Stimulated activated CD4-positive, alpha-beta T cell treated with anti-CD3 and anti-CD28 coated beads, Interleukin-2, amount 100 ng/mL, for 48 hours (primary cell): ENCODE data around the gene LDB2.
"Not testable (repeated sequence)": the region's sequence is repeated elsewhere in the genome, so short reads cannot be mapped to it uniquely, and the experiment has no call there.

Experiments used
- DNase-seq, 2 donors: peaks; one replicate each; pipeline ENCODE4 v3.0.0-alpha.2; 2020

Gene LDB2

DNA sequence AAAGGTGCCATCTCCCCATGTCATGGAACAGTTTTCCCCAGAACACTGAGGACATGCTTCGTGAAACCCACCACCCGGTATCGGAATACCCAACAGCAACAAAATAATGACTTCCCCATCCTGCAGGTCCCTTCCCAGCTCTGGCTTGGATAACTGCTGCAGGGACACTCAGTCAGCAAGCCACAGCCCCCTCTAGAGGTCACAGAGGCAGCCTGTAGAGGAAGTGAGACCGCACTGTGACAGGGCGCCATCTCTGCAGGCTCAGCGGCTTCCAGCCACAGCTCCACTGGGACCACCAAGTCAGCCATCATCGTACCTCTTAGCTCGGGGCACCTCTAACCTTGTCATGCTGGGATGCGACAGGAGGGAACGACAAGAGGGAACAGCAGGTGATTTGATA is 315.9 kb downstream of the LDB2 start:
- DNase-seq, result no peak

DNA sequence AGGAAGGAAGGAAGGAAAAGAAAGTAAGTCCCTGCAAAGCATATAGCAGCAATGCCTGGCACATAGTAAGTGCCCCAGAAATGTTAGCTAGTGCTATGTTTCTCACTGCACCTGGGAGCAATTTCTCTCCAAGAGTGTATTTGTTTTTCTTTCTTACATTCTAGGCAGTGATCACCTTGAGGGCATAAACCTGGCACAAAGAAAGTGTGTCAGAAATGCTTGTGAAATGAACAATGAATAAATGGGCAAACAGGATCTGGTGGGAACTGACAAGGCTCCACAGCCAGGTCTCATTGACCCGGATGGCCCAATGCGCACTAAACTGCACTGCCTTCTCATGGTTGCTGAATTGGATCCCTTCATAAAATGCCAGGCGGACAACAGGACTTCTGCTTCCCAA is 316.4 kb downstream of the LDB2 start:
- DNase-seq, result no peak

DNA sequence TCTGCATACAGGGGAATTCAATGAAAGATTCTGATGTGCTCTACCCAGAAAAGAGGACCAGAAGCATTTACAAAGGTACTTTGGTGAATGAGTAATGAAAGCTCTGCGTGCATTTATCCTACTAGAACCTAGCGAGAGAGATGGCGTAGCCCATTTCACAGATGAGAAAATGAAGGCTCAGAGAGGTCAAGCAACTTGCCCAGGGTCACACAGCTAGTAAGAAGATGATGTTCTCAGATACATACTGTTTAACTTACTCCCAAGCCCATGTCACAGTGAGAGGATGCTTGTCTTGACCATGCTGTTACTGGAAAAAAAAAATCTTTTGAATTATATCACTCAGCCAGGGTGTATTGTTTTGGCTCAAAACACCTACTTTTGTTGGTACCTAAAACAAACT is 317.3 kb downstream of the LDB2 start:
- DNase-seq, result no peak

DNA sequence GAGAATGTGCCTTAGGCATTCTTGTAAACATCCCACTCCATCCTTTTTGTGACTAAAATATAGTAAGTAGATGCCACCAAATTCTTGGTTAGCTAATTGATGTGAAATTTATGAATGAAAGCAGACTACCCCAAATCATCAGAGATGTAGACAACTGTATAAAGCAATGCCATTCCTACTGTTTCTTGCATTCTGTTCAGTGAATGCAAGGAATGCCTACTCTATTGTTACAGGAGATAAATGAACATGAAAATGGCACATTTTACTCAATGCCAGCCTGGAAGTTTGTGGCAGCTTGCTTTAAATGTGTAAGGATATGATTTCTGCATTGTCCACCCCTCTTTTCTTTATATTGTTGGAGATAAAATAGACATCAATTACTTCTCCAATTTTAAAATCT is 317.9 kb downstream of the LDB2 start:
- DNase-seq, result no peak

DNA sequence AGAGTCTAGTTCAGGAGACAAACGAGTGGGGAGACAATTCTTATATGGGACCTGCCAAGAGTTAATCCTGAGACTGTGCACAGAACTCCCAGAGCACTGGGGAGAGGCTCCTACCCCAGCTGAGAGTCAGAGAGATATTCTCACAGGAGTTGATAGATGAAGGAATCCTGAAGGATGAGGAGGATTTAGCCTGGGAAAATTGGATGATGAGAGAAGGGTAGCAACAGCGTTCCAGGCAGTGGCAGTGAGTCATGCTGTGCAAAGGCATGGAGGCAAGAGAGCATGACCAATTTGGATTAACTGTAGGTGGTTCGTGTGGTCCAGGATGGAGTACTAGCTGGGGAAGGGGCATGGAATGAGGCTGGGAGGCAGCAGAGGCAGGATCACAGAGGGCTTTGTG is 318.6 kb downstream of the LDB2 start:
- no peak for DNase-seq

DNA sequence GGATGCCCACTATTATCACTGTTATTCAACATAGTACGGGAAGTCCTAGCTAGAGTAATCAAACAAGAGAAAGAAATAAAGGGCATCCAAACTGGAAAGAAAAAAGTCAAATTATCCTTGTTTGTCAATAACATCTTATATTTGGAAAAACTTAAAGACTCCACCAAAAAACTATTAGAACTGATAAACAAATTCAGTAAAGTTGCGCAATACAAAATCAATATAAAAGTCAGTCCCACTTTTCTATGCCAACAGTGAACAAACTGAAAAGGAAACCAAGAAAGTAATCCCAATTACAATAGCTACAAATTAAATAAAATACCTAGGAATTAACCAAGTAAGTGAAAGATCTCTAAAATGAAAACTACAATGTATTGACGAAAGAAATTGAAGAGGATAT is 321.3 kb downstream of the LDB2 start:
- DNase-seq, result no peak

- no peak for DNase-seq
Observed at GRCh38 chr4:16574981-16575380, 323.5 kb downstream of the LDB2 start.

DNA sequence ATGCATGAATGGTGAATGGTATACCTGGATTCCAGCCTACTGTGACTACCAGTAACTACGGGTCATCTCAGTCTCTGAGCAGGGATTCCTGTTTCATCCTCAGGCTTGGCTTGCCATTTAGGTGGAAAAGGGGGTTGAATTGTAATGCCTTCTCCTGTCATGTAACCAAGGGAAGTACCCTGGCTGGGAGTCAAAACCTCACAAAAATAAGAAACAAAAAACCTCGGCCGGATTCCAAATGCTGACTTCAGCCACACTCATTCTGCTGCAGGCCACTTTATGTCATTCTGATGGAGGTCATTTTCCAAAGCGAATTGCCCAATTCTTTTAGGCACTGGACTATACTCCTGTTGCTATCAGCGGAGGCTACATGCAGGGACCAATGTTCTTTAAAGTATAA is 324.7 kb downstream of the LDB2 start:
- DNase-seq, result no peak

DNA sequence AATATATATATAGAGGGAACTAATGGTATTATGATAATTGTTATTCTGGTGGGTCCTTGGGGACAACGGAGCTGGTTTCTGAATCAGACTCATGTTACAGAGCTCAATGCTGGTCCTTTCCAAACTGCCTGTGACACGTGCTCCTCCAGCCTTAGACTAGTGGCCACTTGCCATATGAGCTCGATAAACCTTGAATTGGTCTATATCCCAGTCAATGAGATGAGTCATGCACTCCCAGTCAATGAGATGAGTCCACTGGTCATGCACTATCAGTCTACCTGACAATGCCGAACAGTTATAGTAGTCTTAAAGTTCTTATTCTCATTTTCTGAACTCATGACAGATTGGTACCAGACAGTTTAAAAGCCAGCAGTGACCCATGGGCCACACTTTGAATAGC is 325.2 kb downstream of the LDB2 start:
- no peak for DNase-seq

DNA sequence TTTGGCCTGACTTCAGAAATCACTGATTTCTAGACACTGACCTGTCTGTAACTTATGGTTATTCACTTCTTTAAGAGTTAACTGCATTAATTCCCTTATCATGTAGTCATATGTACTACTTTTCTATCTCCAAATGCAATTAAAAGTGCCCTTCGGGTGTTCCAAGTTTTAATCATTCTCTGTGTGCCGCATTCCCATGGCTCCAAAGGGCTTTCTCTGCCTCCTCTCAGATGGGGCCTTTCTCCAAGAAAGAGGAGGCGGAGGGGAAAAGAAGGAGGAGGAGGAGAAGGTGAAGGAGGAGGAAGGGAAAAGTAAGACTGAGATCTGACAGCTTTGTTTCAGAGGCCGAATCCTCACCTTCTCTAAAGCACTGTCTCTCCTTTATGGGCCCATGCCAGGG is 325.8 kb downstream of the LDB2 start:
- DNase-seq, result no peak

DNA sequence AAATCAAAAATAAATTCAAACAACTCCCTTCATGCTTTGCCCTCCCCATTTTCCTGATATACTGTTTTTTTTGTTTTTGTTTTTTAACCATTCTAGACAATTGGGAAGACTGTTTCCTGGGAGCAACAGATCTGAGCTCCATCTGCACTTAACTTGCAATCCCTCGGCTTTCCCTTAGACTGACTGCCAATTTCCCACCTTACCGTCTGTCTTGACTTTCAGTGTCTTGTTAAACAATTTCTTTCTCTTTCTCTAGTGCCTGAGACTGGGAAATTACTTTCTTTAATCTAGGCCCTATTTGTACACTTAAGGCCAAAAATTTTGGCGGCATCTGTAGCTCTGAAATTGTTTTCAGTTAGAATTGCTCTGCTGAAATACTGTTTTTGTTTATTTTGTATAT is 326.3 kb downstream of the LDB2 start:
- DNase-seq, result no peak

- DNase-seq, result no peak
Observed at GRCh38 chr4:16569790-16570189, 328.7 kb downstream of the LDB2 start.

DNA sequence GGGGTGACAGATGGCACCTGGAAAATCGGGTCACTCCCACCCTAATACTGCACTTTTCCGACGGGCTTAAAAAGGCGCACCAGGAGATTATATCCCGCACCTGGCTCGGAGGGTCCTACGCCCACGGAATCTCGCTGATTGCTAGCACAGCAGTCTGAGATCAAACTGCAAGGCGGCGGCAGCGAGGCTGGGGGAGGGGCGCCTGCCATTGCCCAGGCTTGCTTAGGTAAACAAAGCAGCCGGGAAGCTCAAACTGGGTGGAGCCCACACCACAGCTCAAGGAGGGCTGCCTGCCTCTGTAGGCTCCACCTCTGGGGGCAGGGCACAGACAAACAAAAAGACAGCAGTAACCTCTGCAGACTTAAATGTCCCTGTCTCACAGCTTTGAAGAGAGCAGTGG is 341.1 kb downstream of the LDB2 start:
- not testable (repeated sequence) for DNase-seq

GRCh38 chr4:16555156-16555555 is 343.3 kb downstream of the LDB2 start:
- no peak for DNase-seq

GRCh38 chr4:16550531-16550930 is 347.9 kb downstream of the LDB2 start:
- DNase-seq, result no peak

GRCh38 chr4:16545656-16546055 is 352.8 kb downstream of the LDB2 start:
- no peak for DNase-seq

- no peak for DNase-seq
Observed at GRCh38 chr4:16544869-16545268, 353.6 kb downstream of the LDB2 start.

GRCh38 chr4:16544251-16544721 is 354.2 kb downstream of the LDB2 start:
- DNase-seq, result no peak

- DNase-seq, result no peak
Observed at GRCh38 chr4:16537926-16538325, 360.5 kb downstream of the LDB2 start.

DNA sequence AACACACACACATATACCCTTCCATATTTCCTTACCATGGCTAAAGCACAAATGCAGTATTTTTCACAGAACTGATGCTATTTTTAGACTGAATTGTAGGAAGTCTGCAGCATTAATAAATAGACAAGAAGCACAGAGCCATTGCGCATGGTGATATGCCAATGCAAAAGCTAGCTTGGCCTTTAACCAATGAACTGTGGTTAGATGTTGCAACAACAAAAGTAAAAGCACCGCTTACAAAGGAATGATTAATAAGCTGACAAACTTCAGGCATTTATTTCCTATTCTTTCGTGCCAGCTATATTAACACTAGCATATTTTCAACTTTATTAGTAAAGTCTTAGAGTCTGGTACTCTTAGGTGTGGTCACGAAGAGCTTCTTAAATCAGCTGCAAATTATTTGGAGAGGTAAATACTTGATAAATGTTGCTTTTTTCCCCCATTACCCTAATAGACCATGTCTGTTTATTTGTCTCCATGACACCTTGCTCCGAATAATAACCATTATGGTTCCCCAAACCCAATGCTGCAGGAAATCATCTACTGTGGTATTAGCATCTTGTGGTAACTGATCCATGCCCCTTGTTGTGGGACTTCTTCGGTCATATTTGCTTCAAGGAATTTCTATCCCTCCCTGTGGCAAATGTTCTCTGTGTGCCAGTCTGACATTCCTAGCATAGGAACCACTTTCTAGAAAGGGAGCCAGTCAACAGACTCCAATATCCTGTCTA is 366.0 kb downstream of the LDB2 start:
- DNase-seq, result no peak

DNA sequence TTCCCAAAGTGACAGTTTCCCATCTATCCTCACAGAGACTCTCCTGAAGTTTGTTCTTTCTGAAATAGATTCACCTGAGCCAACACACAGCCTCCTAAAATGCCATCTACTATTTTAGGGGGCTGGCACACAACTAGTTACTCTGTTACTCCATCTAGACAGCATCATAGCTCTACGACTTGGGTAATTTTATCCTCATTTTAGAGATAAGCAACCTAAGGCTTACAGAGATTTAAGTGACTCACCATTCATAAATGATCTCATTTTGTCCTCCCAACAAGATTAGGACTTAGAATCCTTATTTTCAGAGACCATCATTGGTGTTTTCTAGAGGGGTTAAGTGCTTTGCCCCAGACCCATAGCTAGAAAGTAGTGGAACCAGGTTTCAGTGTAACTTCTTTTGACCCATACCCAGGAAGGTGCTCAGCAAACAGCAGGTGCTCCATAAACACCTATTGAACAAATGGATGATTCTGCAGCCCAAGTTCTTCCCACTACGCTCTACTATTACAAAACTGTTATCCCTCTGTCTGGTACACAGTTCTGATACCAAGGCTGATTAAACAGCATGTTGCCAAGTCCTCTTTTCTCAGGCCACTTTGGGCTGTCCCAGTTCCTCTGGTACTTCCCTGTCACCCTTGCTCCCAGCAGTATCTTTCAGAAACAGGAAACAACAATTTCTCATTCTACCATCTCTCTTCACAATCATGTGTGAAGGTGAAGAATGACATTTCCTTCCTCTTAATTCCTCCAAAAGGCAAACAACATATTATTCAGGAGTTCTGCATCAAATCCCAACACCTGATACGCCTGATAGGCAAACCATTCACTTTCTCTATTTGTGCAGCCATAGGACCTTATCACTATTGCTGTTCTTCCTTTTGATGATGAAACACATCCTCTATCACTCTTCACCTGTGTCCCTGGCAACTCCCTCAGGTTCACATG is 367.5 kb downstream of the LDB2 start:
- no peak for DNase-seq

DNA sequence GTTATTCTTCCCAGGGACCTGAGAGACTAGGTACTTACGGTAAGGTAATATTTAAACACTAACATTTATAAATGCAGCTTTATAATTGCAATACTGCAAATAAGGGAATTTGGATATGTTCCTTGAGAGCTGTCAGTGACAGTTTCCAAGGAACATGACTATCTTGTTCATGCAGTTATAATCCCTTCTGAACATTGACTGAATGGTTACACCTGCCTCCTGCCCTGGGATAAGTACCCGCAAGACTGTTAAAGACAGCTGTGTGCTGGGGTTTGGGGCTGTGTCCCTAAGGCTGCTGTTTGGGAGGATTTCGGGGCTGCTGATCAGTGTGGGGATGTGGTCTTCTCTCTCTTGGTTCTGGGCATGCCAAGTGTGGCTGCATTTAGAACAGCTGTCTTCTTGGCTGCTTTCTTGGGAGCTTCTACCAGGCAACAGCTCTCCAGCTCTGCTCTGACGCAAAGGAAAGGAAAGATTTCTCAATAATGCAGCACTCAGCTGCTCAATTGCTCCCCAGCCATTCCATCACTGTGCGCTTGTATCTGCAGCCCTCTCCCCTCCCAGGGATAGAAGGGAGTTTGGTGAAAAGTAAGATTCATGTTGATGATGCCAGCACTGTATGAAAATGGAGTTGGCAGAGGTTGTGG is 373.4 kb downstream of the LDB2 start:
- no peak for DNase-seq

GRCh38 chr4:16524406-16524805 is 374.0 kb downstream of the LDB2 start:
- DNase-seq, result no peak

GRCh38 chr4:16523526-16523925 is 374.9 kb downstream of the LDB2 start:
- DNase-seq, result not testable (repeated sequence)
